Measurements from ENCODE around the gene IGFN1.
A peak's percentile ranks its signal among the peaks of the same experiment; 100 is the strongest.
"Not testable (repeated sequence)": the region's sequence is repeated elsewhere in the genome, so short reads cannot be mapped to it uniquely, and the experiment has no call there.

The IGFN1 gene

GRCh38 chr1:201255479-201256362 is 65.1 kb downstream of the IGFN1 start:
- no peak overlapping the region for H3K4me3 Mint-ChIP-seq
- TF ChIP-seq CTCF (IDR thresholded peaks at IDR 0.05) = no peak
- no peak overlapping the region for H3K27ac Mint-ChIP-seq
- H3K4me1 Mint-ChIP-seq = peaks cover 11% of the 10 kb centered on the region
- peaks cover 16% of the 10 kb centered on the region for H3K27me3 Mint-ChIP-seq (ENCODE audit: low read depth, poor library complexity)
- no peak for DNase-seq
- no peaks in the 10 kb centered on the region for H3K9me3 Mint-ChIP-seq
- H3K36me3 Mint-ChIP-seq (ENCODE audit: low read depth) = no peaks in the 10 kb centered on the region

GRCh38 chr1:201258132-201258531 is 67.5 kb downstream of the IGFN1 start:
- not testable (repeated sequence) for H3K36me3 Mint-ChIP-seq (ENCODE audit: low read depth); DNase-seq; H3K4me1 Mint-ChIP-seq; H3K4me3 Mint-ChIP-seq; H3K9me3 Mint-ChIP-seq; H3K27ac Mint-ChIP-seq
- H3K27me3 Mint-ChIP-seq (ENCODE audit: low read depth, poor library complexity) = peaks cover 31% of the 10 kb centered on the region

DNA sequence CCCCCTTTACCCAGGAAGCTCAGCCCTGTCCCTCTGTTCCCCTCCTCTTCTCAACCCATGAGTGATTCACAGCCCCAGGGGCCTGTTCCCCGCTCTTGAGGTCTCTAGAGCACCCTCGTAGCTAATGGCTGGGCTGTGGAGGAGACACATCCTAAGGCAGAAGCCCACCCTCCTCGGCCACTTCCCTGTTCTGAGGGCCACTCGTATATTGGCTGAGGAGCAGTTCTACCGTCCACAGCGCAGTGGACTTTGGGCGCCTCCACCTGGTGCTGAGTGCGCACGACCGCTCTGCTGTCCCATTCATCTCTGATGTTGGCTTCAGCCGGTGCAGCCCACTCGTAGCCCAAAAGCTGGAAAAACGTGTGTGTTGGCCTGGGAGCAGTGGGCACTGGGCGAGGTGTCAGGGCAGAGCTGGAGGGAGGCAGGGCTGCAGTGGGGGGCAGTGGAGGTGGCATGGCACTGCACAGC is 68.2 kb downstream of the IGFN1 start:
- Mint-ChIP-seq H3K27ac (no peak overlapping the region), H3K27me3 (ENCODE audit: low read depth, poor library complexity) (peaks cover 27% of the 10 kb centered on the region), H3K9me3 (no peaks in the 10 kb centered on the region), H3K4me1 (peaks cover 12% of the 10 kb centered on the region), H3K4me3 (no peak overlapping the region), H3K36me3 (ENCODE audit: low read depth) (no peaks in the 10 kb centered on the region)
- TF ChIP-seq CTCF (IDR thresholded peaks at IDR 0.05) = no peak
- DNase-seq = no peak

GRCh38 chr1:201259476-201260235 is 69.0 kb downstream of the IGFN1 start:
- no peak overlapping the region for H3K4me3 Mint-ChIP-seq
- peaks cover 33% of the 10 kb centered on the region for H3K27me3 Mint-ChIP-seq (ENCODE audit: low read depth, poor library complexity)
- TF ChIP-seq CTCF (IDR thresholded peaks at IDR 0.05) = no peak
- H3K4me1 Mint-ChIP-seq = peaks cover 20% of the 10 kb centered on the region
- H3K27ac Mint-ChIP-seq = no peak overlapping the region
- no peak for DNase-seq
- H3K9me3 Mint-ChIP-seq = no peaks in the 10 kb centered on the region
- no peaks in the 10 kb centered on the region for H3K36me3 Mint-ChIP-seq (ENCODE audit: low read depth)

DNA sequence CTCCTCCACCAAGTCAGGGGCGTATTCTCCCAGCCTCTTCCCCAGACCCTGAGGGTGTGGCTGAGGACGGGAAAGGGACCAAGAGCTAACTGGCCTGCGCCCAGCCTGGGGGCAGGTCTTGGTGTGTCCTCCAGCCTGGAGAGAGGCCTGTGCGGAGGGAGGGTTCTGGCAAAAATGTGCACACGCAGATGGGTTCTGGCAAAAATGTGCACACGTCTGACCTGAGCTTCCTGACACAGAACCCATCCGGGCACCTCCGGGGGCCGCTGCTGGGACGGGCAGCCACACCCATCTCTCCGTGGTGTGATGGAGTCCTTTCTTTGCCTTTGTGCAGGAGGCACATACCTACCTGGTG is 69.6 kb downstream of the IGFN1 start:
- no peak for TF ChIP-seq CTCF (IDR thresholded peaks at IDR 0.05)
- Mint-ChIP-seq H3K4me3 (peak overlapping the region; percentile 41), H3K36me3 (ENCODE audit: low read depth) (no peaks in the 10 kb centered on the region), H3K9me3 (no peaks in the 10 kb centered on the region), H3K27me3 (ENCODE audit: low read depth, poor library complexity) (peaks cover 37% of the 10 kb centered on the region), H3K4me1 (peaks cover 22% of the 10 kb centered on the region), H3K27ac (no peak overlapping the region)
- no peak for DNase-seq

DNA sequence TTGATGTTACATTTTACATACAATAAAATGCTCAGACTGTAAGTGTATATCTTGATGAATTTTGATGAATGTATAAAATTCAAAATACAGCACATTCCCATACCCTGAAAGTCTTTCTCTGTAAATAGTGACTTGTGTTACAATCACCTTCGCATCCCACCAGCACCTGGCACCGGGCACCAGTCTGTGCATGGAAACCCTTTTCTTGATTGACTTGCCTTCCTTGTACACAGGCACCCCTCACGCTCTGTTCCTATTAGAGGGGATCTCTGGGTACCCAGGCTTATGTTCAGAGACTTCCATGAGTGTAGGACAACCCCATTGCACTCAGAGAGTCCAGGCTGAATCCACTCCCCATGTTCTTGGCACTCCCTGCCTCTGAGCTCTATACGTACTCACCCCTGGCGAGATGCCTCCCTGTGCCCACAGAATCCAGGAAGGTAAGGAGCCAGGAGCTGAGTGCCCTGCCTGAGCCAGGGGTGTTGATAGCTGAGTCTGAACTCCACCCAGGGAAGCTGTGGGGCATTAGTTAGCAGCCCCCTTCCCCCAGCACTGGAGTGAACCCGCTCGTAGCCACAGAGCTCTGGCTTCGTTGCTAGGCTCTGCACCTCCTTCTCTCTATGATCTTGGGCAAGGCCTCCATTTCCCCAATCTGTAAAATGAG is 70.2 kb downstream of the IGFN1 start:
- peak overlapping the region; percentile 41 for H3K4me3 Mint-ChIP-seq
- H3K36me3 Mint-ChIP-seq (ENCODE audit: low read depth) = no peaks in the 10 kb centered on the region
- no peak overlapping the region for H3K27ac Mint-ChIP-seq
- no peaks in the 10 kb centered on the region for H3K9me3 Mint-ChIP-seq
- peaks cover 22% of the 10 kb centered on the region for H3K4me1 Mint-ChIP-seq
- peaks cover 42% of the 10 kb centered on the region for H3K27me3 Mint-ChIP-seq (ENCODE audit: low read depth, poor library complexity)
- no peak for DNase-seq
- no peak for TF ChIP-seq CTCF (IDR thresholded peaks at IDR 0.05)
